ENCODE results near the gene FGFR3. TPM values are rescaled to one million over a fixed set of nuclear protein-coding genes. Genes with fewer than 3 reads are reported as not detected.

FGFR3 gene
- total RNA-seq, 4 donors from 2014 or later, result 56.2 to 209 (median 110) TPM

GRCh38 chr4:1775731-1776500 is 17.2 kb upstream of the FGFR3 start:
- intact Hi-C loops (cut with DNase I; ENCODE audit: low total_unique reads), result no loop called here
- H3K4me1 ChIP-seq, result peaks cover 0 to 6% (median 2%) of the 10 kb centered on the region in 4 donors
- WGBS, 2 donors (ENCODE audit: low coverage in 1 of 2), result 64 to 73% methylated on average over 3 to 18 of the region's 23 CpGs

GRCh38 chr4:1776521-1777161 is 16.5 kb upstream of the FGFR3 start:
- H3K36me3 ChIP-seq, result no peaks in the 10 kb centered on the region
- peaks cover 0 to 4% (median 0%) of the 10 kb centered on the region in 4 donors for H3K4me1 ChIP-seq
- intact Hi-C loops (cut with DNase I; ENCODE audit: low total_unique reads), result no loop called here
- H3K27ac ChIP-seq, result no peak overlapping the region
- in situ Hi-C loops (cut with MboI; ENCODE audit: low pct_ligation_motif_present in 1 of 4, low pct_unique_long_range_greater_than_20kb in 1 of 4, low sequenced_read_pairs in 3 of 4), result no loop called here
- peaks cover 18% of the 10 kb centered on the region for H3K27me3 ChIP-seq
- no peak overlapping the region for H3K4me3 ChIP-seq
- 83 to 92% methylated on average over 6 to 20 of the region's 24 CpGs for WGBS, 2 donors (ENCODE audit: low coverage in 1 of 2)
- H3K9me3 ChIP-seq, result no peaks in the 10 kb centered on the region
- no peak for TF ChIP-seq CTCF (IDR thresholded peaks at IDR 0.05)
- no peak for TF ChIP-seq EP300 (IDR thresholded peaks at IDR 0.05; ENCODE audit: low read depth)
- no peak for TF ChIP-seq POLR2AphosphoS5 (IDR thresholded peaks at IDR 0.05)
- TF ChIP-seq POLR2A (IDR thresholded peaks at IDR 0.05), result no peak
- no peak for DNase-seq

More at GRCh38 chr4:1775731-1776500, 17.2 kb upstream of the FGFR3 start:
- in situ Hi-C loops (cut with MboI; ENCODE audit: low pct_ligation_motif_present in 1 of 4, low pct_unique_long_range_greater_than_20kb in 1 of 4, low sequenced_read_pairs in 3 of 4), result no loop called here
- Histone ChIP-seq H3K9me3 (no peaks in the 10 kb centered on the region), H3K36me3 (no peaks in the 10 kb centered on the region), H3K27me3 (peaks cover 25% of the 10 kb centered on the region), H3K27ac (no peak overlapping the region), H3K4me3 (no peak overlapping the region)
- TF ChIP-seq POLR2AphosphoS5 (IDR thresholded peaks at IDR 0.05) (no peak), POLR2A (IDR thresholded peaks at IDR 0.05) (no peak), CTCF (IDR thresholded peaks at IDR 0.05) (no peak), EP300 (IDR thresholded peaks at IDR 0.05; ENCODE audit: low read depth) (no peak)
- DNase-seq, result no peak

- Histone ChIP-seq H3K36me3 (no peaks in the 10 kb centered on the region), H3K27me3 (peaks cover 9% of the 10 kb centered on the region), H3K4me1 (no peaks in the 10 kb centered on the region), H3K27ac (no peak overlapping the region), H3K9me3 (no peaks in the 10 kb centered on the region), H3K4me3 (no peak overlapping the region)
- DNase-seq, result no peak
- in situ Hi-C loops (cut with MboI; ENCODE audit: low pct_ligation_motif_present in 1 of 4, low pct_unique_long_range_greater_than_20kb in 1 of 4, low sequenced_read_pairs in 3 of 4), result no loop called here
- intact Hi-C loops (cut with DNase I; ENCODE audit: low total_unique reads), result no loop called here
- 56% methylated on average over 22 of the region's 27 CpGs; no CpG with 5 or more reads in 1 of the 2 donors for WGBS, 2 donors (ENCODE audit: low coverage in 1 of 2)
- TF ChIP-seq EP300 (IDR thresholded peaks at IDR 0.05; ENCODE audit: low read depth) (no peak), POLR2A (IDR thresholded peaks at IDR 0.05) (no peak), CTCF (IDR thresholded peaks at IDR 0.05) (no peak), POLR2AphosphoS5 (IDR thresholded peaks at IDR 0.05) (no peak)
These were observed 15.1 kb upstream of the FGFR3 start for GRCh38 chr4:1777822-1778641.
